HG03520 (cell line): Measurements from ENCODE around the gene PCBP3.
"Not testable (repeated sequence)": the region's sequence is repeated elsewhere in the genome, so short reads cannot be mapped to it uniquely, and the experiment has no call there.

Experiments used
- ATAC-seq: cut with Tn5 transposase; IDR thresholded peaks from one replicate; pipeline ENCODE4 v1.9.1; 2021; ENCODE audit warnings: mild to moderate bottlenecking, moderate library complexity; ENCODE audit not compliant: unreplicated experiment

Gene PCBP3

GRCh38 chr21:45836268-45836655 is 192.7 kb downstream of the PCBP3 start:
- no peak for ATAC-seq

DNA sequence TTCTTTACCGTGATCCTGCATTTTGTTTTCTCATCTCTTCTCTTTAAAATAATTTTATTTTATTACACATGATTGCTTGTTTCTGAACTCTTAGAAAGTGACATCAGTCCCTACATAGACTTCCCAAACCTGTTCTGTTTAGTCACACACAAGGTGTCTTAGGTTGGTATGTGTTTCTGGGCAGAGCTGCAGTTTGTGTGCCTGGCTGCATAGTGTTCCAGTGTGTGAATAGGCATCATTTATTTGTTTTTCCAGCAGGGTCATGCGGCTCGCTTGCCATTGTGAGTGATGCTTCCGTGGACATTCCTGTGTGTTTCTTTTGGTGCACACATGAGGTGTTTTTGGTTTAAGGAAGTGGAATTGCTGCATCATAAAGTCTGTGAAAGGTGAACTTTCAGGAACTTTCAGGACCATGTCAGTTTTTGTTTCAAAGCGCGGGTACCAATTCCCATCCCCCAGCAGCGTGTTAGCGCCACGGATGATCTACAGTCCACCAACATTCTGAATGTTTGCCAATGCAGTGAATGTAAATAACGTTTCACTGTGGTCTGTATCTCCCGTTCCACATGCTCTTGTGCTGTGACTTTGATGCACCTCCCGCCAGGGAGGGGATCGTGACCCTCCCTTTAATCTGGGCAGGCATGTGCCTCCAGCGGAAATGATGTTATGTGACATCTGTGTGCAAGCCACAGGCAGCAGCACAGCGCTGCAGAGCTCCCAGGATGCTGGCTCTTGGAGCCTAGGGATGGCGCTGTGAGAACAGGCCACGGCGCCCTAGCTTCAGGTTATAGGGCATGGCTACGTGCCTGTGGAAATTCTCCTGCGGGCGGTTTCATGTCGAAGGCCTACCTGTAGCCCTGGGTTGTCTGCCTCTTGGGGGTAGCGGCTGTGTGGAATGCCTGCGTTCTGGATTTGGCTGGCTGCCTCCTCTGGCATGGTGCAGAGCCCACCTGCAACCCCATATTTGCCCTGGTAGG is 193.5 kb downstream of the PCBP3 start:
- no peak for ATAC-seq

GRCh38 chr21:45837936-45838335 is 194.4 kb downstream of the PCBP3 start:
- ATAC-seq: no peak

GRCh38 chr21:45838634-45839033 is 195.1 kb downstream of the PCBP3 start:
- no peak for ATAC-seq

GRCh38 chr21:45839274-45839673 is 195.7 kb downstream of the PCBP3 start:
- ATAC-seq: no peak

DNA sequence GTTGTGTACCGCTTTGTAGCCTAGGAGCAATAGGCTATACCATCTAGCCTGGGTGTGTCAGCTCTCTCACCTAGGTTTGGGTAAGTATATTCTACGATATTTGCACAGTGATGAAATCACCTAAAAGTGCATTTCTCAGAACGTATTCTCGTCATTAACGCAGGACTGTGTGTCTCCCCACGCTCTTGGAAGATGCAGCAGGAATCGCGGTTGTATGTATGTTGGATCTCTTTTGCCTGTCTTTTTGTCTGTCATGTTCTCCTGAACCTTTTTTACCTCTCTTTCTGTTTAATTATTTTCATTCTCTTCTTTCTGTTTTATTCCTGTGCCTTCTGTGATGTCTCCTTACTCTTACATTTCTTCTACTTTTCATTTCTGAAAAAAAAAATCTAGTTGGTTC is 197.5 kb downstream of the PCBP3 start:
- no peak for ATAC-seq

DNA sequence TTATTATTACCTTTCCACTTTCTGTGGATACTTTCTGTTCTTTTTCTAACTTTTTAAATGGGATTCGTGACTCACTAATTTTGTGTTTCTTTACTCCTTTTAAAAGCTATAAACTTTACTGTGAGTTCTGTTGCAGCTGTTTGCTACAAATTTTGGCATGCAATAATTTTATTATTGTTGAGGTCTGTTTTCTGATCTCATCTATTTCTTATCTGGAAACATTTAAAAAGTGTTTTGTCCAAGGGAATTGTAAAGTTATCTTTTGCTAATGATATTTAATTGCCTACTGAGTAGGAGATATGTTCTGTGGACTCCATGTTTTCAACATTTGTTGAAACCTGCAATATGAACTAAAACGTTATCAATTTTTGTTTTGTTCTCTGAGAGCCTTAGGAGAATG is 199.9 kb downstream of the PCBP3 start:
- ATAC-seq: no peak

DNA sequence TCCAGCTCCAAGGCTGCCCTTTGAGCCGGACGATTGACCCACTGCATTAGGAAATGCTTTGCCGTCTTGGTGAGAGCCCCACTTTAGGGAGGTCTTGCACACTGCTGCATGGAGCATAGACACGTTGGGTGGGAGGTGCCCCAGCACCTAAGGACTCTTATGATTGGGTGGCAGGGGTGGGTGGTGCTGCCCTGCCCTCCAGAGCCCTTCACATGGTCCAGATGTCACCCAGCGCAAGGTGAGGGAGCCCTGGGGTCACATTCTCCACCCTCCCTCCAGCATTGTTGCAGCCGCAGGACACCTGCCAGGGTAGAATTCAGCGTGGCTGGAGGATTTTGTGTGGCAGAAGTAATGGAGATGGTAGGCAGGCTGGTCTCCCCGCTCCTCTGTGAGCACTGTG is 200.7 kb downstream of the PCBP3 start:
- ATAC-seq: no peak

DNA sequence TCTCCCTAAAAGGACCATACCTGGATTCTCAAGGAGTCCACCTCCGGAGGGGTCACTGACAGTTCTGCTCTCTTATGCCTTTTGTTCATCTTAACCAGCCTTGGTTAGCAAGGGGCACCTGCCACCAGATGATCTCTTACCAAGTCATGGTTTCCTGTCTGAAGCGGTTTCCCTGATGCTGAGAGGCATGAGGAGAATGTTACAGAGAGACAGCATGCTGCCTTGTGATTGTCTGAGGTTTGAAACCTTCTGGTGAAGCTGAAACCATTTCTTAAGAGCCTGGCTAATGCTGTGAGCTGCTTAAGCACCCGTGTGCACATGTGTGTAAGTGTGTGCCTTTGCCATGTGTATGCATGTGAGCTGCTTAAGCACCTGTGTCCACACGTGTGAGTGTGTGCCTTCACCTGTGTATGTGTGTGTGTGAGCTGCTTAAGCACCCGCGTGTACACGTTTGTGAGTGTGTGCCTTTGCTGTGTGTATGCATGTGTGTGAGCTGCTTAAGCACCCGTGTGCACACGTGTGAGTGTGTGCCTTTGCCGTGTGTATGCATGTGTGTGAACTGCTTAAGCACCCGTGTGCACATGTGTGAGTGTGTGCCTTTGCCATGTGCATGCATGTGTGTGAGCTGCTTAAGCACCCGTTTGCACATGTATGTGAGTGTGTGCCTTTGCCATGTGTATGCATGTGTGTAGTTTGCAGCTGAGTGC is 201.7 kb downstream of the PCBP3 start:
- no peak for ATAC-seq

GRCh38 chr21:45845770-45846090 is 202.2 kb downstream of the PCBP3 start:
- ATAC-seq: no peak

DNA sequence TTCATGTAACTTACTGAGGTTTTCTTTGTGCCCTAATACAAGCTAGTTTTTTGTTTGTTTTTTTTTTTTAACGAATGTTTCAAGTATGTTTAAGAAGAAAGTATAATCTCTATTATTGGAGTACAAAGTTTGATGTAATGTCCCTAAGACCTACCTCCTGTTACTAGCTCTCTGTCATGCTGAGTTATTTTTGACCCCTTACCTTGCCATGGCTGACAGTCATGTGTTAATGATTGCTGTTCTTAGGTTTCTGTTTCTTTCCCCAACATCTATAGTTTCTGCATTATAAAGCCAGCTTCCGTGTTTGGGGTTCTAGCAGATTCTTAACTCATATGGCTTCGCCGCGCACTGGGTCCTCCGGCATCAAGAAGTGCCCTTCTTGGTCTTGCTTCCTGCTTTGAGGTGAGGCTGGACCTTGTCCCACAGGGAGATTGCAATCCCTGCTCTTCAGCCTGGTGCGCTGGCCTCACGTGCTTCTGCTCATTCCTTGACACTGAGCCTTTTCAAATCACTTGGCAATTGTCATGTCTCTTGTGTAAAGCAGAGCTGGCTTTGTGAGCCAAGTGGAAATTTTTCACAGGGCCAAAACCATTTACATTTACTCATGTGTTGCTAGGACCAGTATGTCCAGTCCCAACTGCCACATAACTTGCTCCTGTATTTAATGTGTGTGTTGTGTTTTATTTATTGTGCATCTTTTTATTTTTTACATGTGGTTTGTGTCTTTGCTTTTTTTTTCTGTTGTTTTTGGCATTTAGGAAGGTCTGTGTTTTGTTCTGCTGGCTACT is 203.0 kb downstream of the PCBP3 start:
- no peak for ATAC-seq

DNA sequence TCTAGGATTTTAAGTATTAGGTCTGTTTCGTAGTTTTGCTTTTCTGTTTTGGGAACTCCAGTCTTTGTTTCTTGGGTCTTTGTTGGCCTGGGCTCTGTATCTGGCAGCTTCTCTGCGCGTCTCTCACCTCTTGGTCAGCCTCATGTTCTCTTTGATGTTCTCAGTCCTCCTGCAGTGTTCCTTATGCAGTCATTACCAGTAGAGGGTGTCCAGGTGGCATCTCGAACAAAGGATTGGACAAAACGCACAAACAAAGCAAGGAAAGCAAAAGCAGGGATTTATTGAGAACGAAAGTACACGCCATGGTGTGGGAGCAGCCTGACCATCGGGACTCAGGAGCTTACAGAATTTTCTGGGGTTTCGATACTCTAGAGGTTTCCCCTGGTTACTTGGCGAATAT is 204.3 kb downstream of the PCBP3 start:
- ATAC-seq: no peak

DNA sequence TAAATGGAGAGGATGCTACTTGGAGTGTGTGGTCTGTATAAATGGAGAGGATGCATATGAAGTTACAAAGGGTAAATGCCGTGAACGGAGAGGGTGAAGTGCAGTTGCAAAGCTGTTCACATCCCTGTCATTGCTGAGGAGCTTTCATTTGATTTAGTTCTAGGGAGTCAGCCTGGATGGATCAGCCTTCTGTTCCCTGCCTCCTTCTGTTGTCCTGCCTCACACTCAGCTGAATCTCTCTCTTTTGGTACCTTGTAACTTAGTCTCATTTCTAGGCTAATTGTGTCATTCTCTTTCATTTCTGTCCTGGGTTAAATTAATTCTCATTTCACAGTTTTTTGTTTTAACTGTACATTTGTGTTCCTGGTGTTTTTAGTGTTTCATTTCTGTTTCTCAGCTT is 204.8 kb downstream of the PCBP3 start:
- no peak for ATAC-seq

DNA sequence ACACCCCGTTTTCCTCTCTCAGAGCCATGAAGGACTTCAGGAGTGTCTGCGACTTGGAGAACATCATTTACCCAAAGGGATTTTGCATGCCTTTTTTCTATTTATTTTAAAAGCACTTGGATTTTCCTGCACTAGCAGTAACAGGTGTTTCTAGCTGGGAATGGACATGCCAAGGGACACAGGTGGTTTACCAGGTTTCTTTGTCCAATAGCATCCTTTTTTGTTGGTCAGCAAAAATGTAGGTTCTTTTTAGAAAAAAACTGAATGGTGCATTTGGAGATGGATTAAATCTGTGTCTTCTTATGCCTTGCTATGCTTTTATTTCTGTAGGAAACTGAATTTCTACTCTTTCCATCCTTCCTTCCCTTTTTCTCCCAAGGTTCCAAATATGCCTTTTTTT is 205.3 kb downstream of the PCBP3 start:
- ATAC-seq: no peak

DNA sequence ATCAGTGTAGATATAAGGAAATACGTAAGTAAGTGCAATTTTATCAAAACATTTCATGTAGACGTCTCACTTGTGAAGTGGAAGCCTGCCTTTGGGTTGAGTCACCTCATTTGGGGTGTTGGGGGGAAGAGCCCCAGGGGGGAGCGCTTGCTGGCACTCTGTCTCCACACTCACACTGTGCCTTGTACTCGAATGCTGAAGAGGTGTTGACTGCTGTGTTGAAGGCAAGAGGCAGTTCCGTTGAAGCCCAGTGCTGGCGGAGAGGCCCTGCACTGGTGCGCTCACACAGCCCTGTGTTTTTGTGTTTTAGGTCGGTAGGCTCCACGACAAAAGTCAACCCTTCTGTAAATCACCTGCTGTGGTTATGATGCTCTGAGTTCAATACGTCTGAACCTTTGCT is 206.1 kb downstream of the PCBP3 start:
- no peak for ATAC-seq

- ATAC-seq: no peak
Measured at GRCh38 chr21:45850181-45850580, 206.7 kb downstream of the PCBP3 start.

DNA sequence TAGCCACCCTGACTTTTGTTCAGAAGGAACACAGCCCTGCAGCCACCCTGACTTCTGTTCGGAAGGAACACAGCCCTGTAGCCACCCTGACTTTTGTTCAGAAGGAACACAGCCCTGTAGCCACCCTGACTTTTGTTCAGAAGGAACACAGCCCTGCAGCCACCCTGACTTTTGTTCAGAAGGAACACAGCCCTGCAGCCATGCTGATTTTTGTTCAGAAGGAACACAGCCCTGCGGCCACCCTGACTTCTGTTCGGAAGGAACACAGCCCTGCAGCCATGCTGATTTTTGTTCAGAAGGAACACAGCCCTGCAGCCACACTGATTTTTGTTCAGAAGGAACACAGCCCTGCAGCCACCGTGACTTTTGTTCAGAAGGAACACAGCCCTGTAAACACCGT is 208.9 kb downstream of the PCBP3 start:
- ATAC-seq: not testable (repeated sequence)

DNA sequence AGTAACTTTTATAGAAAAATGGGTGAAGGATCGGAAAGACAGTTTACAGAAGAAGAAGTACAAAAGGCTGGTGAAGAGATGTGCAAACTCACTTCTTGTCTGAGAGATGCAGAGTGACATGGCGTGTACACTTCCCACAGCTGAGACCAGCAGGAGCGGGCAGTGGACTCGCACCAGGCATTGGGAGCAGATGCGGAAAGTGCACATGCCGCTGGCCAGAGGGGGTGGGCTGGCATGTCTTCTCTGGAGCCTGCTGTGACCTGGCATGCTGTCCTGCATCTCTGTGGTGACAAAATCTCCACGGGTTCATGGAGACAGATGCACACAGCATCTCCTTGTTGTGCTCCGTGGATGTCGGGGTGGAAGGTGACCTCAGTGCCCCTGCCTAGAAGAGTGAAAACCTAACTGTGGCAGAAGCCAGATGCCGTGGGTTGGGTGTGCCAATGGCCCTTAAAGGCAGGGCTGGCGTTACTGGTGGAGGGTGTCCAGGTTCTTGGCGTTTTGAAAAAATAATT is 209.4 kb downstream of the PCBP3 start:
- ATAC-seq: no peak

DNA sequence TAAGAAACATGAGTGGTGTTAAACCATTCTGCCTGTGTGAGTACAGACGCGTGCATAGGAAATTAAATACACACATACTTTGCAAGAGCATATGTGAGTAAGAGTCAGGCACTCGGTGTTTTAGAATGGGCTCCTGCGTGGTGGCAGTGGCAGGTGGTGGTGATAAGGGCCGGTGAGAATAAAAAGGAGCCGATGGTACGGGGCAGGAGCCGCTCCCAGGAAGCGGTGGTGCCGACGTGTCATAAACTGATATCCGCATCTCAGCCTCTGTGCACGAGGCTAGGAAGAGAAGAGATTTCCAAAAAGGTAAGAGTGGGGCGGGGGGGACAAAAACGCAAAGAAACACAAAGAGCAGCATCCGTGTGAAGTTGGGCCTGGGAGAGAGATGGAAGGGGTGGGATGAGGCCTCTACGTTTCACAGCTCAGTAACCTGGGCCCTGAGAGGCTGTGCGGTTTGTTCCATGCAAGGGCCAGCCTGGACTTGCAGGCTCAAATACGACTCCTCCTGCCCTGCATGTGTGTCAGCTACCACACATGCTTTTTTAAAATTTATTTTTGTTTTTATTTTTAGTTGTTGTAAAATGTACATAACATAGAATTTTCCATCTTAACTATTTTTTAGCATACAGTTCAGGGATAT is 210.3 kb downstream of the PCBP3 start:
- no peak for ATAC-seq

DNA sequence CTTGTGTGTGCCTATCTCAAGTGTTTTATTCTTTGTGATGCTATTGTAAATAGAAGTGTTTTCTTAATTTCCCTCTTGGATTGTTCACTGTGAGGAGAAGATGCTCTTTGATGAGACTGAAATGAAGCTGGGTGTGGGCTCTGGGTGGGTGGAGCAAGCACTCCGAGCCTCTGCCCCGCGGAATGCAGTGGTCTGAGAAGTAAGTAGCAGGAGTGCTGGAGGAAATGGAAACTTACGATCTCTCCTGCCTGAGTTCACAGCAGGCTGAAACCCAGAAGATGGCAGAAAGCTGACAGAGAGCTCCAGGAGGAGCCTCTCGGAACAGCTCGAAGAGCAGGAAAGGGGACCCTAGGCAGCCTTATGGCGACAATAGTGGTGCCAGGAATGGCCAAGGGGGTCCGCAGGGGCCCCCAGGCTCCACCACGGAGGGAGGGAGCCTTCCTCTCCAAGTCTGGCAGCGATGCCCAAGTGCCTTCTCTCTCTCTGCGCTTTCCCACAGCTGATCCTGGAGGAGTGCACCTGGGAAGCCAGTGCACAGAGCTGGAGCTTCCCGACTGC is 211.2 kb downstream of the PCBP3 start:
- ATAC-seq: no peak
